Measurements from ENCODE around the gene CPNE4. TPM values are rescaled to one million over a fixed set of nuclear protein-coding genes. Genes with fewer than 3 reads are reported as not detected.

Gene CPNE4
- total RNA-seq, 1 experiment from 2014 or later, result 1.9 TPM

DNA sequence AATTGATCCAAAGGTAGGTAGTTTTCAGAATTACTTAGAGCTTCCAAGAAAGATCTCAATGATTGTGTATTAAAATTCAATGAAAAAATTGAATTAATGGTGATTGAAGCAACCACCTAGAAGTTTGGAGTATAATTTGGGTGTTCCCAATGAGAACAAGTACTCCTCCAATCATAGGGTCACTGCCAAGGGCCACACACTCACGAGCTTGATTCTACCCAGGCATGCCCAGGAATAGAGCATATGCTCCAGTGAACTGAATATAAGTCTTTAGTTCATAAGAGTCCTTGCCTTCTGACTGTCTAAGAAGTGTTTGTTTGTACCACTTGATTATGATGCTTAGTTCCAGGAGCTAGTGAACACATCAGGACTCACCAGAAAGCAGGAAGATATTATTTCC lies 133.9 kb downstream of the CPNE4 start:
- TF ChIP-seq, protein P1, sequence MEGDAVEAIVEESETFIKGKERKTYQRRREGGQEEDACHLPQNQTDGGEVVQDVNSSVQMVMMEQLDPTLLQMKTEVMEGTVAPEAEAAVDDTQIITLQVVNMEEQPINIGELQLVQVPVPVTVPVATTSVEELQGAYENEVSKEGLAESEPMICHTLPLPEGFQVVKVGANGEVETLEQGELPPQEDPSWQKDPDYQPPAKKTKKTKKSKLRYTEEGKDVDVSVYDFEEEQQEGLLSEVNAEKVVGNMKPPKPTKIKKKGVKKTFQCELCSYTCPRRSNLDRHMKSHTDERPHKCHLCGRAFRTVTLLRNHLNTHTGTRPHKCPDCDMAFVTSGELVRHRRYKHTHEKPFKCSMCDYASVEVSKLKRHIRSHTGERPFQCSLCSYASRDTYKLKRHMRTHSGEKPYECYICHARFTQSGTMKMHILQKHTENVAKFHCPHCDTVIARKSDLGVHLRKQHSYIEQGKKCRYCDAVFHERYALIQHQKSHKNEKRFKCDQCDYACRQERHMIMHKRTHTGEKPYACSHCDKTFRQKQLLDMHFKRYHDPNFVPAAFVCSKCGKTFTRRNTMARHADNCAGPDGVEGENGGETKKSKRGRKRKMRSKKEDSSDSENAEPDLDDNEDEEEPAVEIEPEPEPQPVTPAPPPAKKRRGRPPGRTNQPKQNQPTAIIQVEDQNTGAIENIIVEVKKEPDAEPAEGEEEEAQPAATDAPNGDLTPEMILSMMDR (conservative IDR thresholded peaks at IDR 0.05), result no peak
- no peaks in the 10 kb centered on the region for H3K27me3 Mint-ChIP-seq (ENCODE audit: low read depth)

More for the DNA sequence above, 133.9 kb downstream of the CPNE4 start:
- H3K27ac Mint-ChIP-seq, result no peak overlapping the region
- H3K9ac ChIP-seq (ENCODE audit: extremely low read depth, insufficient read length, low read length), result no peak overlapping the region
- no peak overlapping the region for H3K4ac ChIP-seq (ENCODE audit: low read depth, low read length)
- no peaks in the 10 kb centered on the region for H3K4me1 ChIP-seq (ENCODE audit: insufficient read depth, low read length)
- no peak overlapping the region for H2AK5ac ChIP-seq (ENCODE audit: insufficient read length, low read length)
- no peaks in the 10 kb centered on the region for H4K20me1 ChIP-seq (ENCODE audit: control insufficient read depth, insufficient read depth, insufficient read length)
- no peak overlapping the region for H2BK12ac ChIP-seq (ENCODE audit: insufficient read length, low read depth, low read length)
- peaks cover 6 to 9% of the 10 kb centered on the region in 2 experiments for H3K4me1 Mint-ChIP-seq
- H3K4me2 ChIP-seq (ENCODE audit: insufficient read depth, insufficient read length, low read length), result no peak overlapping the region
- no CpG with 5 or more reads among the region's 1 CpG for WGBS (ENCODE audit: extremely low coverage, insufficient read length, low lambda C conversion rate)
- no peak overlapping the region for H2BK20ac ChIP-seq (ENCODE audit: low read depth, low read length, poor library complexity, severe bottlenecking)
- H3K27ac ChIP-seq (ENCODE audit: insufficient read length, low read depth, low read length), result no peak overlapping the region
- no peak overlapping the region for H3K23ac ChIP-seq (ENCODE audit: insufficient read length, low read depth, low read length)
- H3K18ac ChIP-seq (ENCODE audit: insufficient read length, low read depth, low read length), result no peak overlapping the region
- no peak overlapping the region for H3T11ph ChIP-seq (ENCODE audit: low read length)
- no peak overlapping the region for H3K4me3 Mint-ChIP-seq
- no peaks in the 10 kb centered on the region for H3K36me3 Mint-ChIP-seq (ENCODE audit: insufficient read depth in 1 of 3, low read depth in 3 of 3)
- no peaks in the 10 kb centered on the region for H3K27me3 ChIP-seq (ENCODE audit: insufficient read depth, low read length)
- DNase-seq, result no peak
- H4K5ac ChIP-seq (ENCODE audit: insufficient read length, low read depth, low read length), result no peak overlapping the region
- no peak overlapping the region for H4K8ac ChIP-seq (replicated peaks; ENCODE audit: insufficient read length, low read depth, low read length)
- H3K79me1 ChIP-seq (ENCODE audit: insufficient read depth, low read depth, low read length, poor library complexity, severe bottlenecking), result no peaks in the 10 kb centered on the region
- no peak overlapping the region for H2BK120ac ChIP-seq (ENCODE audit: low read depth, low read length, poor library complexity, severe bottlenecking)
- H3K23me2 ChIP-seq (ENCODE audit: insufficient read length, low read depth, low read length, poor library complexity, severe bottlenecking), result no peaks in the 10 kb centered on the region
- H3K79me2 ChIP-seq (ENCODE audit: insufficient read depth, low read length), result no peaks in the 10 kb centered on the region
- H3K56ac ChIP-seq (ENCODE audit: insufficient read length, low read depth, low read length), result no peak overlapping the region
- no peak overlapping the region for H2AFZ ChIP-seq (ENCODE audit: low read length)
- no peak overlapping the region for H4K91ac ChIP-seq (ENCODE audit: insufficient read length, low read depth, low read length)
- no peak overlapping the region for H2BK15ac ChIP-seq (ENCODE audit: low read depth, low read length)
- H2BK5ac ChIP-seq (ENCODE audit: insufficient read length, low read length), result no peak overlapping the region
- H3K9me3 ChIP-seq (ENCODE audit: control insufficient read depth, low read depth, low read length), result no peaks in the 10 kb centered on the region
- H3K9me3 Mint-ChIP-seq, result no peaks in the 10 kb centered on the region
- H3K14ac ChIP-seq (ENCODE audit: insufficient read depth, low read length), result no peak overlapping the region
